NAMALWA (cell line): ENCODE measurements around the gene TSR1.

Source experiments
- DNase-seq: peaks from one replicate; pipeline ENCODE4 v3.0.0-alpha.2; 2015; ENCODE audit warnings: low spot score

TSR1 gene

GRCh38 chr17:2336215-2336851, at the start of gene TSR1:
Gene TSR1 (minus strand): TSS chr17:2336457. CDS start chr17:2336427, 30 bp downstream.
- peak; percentile 85 for DNase-seq

- no peak for DNase-seq
These were observed 49.3 kb upstream of the TSR1 start for GRCh38 chr17:2385240-2386210.

GRCh38 chr17:2384439-2385127, 48.3 kb upstream of the TSR1 start:
- no peak for DNase-seq

- DNase-seq: no peak
These were observed 47.4 kb upstream of the TSR1 start for GRCh38 chr17:2383628-2384167.

- DNase-seq: no peak
These were observed 44.8 kb upstream of the TSR1 start for GRCh38 chr17:2380950-2381649.

GRCh38 chr17:2380226-2380922, 44.1 kb upstream of the TSR1 start:
- DNase-seq: no peak

GRCh38 chr17:2379489-2380225, 43.4 kb upstream of the TSR1 start:
- DNase-seq: no peak

- DNase-seq: no peak
These were observed 42.6 kb upstream of the TSR1 start for GRCh38 chr17:2378905-2379304.

- DNase-seq: no peak
These were observed 41.4 kb upstream of the TSR1 start for GRCh38 chr17:2377659-2378058.

- DNase-seq: no peak
These were observed 39.9 kb upstream of the TSR1 start for GRCh38 chr17:2376107-2376506.

- no peak for DNase-seq
These were observed 39.1 kb upstream of the TSR1 start for GRCh38 chr17:2375406-2375805.

- DNase-seq: no peak
These were observed 38.5 kb upstream of the TSR1 start for GRCh38 chr17:2374549-2375285.

- DNase-seq: no peak
These were observed 36.9 kb upstream of the TSR1 start for GRCh38 chr17:2373179-2373578.

- DNase-seq: no peak
These were observed 36.4 kb upstream of the TSR1 start for GRCh38 chr17:2372681-2373080.

GRCh38 chr17:2372180-2372579, 35.9 kb upstream of the TSR1 start:
- DNase-seq: no peak

GRCh38 chr17:2371183-2372130, 35.2 kb upstream of the TSR1 start:
- no peak for DNase-seq

GRCh38 chr17:2370211-2370589, 33.9 kb upstream of the TSR1 start:
- no peak for DNase-seq

- no peak for DNase-seq
These were observed 33.4 kb upstream of the TSR1 start for GRCh38 chr17:2369551-2370210.
